ENCODE measurements around the gene PGA4.
"Not testable (repeated sequence)": the region's sequence is repeated elsewhere in the genome, so short reads cannot be mapped to it uniquely, and the experiment has no call there.

DNA sequence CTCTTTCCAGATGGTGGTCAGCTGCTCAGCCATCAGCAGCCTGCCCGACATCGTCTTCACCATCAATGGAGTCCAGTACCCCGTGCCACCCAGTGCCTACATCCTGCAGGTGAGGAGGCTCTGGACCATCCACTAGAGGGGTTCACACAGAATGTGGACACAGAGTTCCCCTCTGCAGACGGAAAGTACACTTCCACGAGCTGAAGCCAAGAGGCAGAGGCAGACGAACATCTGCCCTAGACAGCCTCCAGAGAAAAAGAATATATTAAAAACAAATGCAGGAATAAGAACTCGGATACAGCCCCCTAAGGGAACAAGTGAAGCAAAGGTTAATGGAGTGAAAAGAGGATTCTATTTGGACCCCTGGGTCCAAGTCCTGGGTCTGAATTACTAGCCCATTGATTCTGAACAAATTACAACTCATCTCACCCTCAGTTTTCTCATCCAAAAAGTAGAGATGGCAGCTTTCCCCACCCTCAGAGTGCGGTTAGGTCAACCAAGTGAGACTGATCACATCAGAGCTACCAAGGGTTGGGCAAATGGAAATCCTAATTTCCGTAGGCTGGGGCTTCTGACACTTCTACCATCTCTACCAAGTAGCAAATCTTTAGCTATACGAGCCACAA, 10.7 kb upstream of the PGA4 start:
- TF ChIP-seq, protein P1, sequence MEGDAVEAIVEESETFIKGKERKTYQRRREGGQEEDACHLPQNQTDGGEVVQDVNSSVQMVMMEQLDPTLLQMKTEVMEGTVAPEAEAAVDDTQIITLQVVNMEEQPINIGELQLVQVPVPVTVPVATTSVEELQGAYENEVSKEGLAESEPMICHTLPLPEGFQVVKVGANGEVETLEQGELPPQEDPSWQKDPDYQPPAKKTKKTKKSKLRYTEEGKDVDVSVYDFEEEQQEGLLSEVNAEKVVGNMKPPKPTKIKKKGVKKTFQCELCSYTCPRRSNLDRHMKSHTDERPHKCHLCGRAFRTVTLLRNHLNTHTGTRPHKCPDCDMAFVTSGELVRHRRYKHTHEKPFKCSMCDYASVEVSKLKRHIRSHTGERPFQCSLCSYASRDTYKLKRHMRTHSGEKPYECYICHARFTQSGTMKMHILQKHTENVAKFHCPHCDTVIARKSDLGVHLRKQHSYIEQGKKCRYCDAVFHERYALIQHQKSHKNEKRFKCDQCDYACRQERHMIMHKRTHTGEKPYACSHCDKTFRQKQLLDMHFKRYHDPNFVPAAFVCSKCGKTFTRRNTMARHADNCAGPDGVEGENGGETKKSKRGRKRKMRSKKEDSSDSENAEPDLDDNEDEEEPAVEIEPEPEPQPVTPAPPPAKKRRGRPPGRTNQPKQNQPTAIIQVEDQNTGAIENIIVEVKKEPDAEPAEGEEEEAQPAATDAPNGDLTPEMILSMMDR (IDR thresholded peaks at IDR 0.05): not testable (repeated sequence)
- not testable (repeated sequence) for TF ChIP-seq ZFX (IDR thresholded peaks at IDR 0.05; ENCODE audit: borderline replicate concordance)
